ENCODE results near the gene TNFRSF19.

GRCh38 chr13:23660249-23660648 is 90.0 kb downstream of the TNFRSF19 start:
- TF ChIP-seq, protein P1, sequence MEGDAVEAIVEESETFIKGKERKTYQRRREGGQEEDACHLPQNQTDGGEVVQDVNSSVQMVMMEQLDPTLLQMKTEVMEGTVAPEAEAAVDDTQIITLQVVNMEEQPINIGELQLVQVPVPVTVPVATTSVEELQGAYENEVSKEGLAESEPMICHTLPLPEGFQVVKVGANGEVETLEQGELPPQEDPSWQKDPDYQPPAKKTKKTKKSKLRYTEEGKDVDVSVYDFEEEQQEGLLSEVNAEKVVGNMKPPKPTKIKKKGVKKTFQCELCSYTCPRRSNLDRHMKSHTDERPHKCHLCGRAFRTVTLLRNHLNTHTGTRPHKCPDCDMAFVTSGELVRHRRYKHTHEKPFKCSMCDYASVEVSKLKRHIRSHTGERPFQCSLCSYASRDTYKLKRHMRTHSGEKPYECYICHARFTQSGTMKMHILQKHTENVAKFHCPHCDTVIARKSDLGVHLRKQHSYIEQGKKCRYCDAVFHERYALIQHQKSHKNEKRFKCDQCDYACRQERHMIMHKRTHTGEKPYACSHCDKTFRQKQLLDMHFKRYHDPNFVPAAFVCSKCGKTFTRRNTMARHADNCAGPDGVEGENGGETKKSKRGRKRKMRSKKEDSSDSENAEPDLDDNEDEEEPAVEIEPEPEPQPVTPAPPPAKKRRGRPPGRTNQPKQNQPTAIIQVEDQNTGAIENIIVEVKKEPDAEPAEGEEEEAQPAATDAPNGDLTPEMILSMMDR (IDR thresholded peaks at IDR 0.05; ENCODE audit: low read length) = no peak
- no peak for TF ChIP-seq EZH2 (IDR thresholded peaks at IDR 0.05; ENCODE audit: borderline replicate concordance, low read length)
